GM19468 (cell line): ENCODE results near the gene PEX5.
A peak's percentile ranks its signal among the peaks of the same experiment; 100 is the strongest.

Experiments used
- ATAC-seq: cut with Tn5 transposase; IDR thresholded peaks from one replicate; pipeline ENCODE4 v1.9.1; 2021; ENCODE audit warnings: mild to moderate bottlenecking, moderate library complexity, moderate number of reproducible peaks; ENCODE audit not compliant: unreplicated experiment; ENCODE audit errors: extremely low read depth

Gene PEX5

DNA sequence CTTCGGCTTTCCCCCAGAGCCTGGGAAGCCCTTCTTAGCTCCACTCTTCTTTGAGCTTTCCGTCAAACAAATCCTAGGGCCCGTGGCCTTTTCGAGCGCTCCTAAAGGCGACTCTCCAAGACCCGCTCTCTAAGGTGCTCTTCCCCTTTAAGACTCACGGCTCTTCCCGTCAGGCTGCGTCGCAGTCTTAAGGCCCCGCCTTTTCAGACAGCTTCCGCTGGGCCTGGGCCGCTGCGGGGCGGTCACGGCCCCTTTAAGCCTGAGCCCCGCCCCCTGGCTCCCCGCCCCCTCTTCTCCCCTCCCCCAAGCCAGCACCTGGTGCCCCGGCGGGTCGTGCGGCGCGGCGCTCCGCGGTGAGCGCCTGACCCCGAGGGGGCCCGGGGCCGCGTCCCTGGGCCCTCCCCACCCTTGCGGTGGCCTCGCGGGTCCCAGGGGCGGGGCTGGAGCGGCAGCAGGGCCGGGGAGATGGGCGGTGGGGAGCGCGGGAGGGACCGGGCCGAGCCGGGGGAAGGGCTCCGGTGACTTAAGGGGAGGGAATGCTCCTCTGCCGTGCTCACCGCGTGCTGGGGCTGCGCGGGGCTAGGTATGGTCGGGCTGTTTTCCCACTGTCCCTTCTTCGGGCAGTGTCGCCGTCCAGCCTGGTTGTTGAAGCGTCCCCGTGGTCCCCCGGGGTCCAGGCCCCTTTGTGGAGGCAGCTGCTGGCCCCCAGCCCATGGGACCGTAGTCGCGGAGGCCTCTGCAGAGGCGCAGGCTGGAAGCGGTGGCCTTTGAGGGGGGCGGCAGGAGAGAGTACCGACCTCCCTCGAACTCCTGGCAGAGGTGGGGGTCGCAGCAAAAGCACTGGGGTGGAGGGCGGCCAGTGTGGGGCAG, at the start of gene PEX5:
Gene PEX5 (plus strand): TSS at position 289 of the 870 bp plus-strand sequence. CDS start 692 bp downstream, outside the sequence.
- peak; percentile 95 for ATAC-seq

DNA sequence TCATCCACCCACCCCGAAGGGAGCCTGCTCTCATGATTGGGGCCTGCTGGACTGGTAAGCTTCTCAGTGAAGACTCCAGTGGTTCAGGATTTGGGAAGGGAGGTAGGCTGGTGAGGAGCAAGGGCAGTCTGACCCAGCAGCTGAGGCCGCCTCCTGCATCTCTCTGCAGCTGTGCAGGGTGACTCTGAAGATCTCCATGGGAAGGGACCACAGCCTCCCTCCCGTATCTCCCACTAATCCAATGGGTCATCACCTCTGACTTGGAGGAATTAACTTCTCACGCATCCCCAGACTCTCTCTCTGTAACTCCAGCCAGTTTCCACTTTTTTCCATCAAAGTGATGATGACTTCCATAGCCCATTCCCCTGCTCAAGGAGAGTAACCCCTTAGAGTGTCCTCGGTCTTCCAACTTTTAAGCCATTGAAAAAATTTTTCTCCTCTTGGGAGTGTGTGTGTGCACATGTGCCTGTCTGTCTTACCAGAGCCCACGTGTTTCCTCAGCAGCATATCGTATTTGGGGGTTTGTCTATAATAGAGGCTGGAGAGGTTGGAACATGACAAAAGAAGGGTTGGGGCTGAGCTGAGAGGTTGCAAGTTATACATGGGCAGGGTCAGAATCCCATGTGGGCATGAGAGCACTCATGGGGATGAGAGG, 48.0 kb upstream of the PEX5 start:
- ATAC-seq: no peak

DNA sequence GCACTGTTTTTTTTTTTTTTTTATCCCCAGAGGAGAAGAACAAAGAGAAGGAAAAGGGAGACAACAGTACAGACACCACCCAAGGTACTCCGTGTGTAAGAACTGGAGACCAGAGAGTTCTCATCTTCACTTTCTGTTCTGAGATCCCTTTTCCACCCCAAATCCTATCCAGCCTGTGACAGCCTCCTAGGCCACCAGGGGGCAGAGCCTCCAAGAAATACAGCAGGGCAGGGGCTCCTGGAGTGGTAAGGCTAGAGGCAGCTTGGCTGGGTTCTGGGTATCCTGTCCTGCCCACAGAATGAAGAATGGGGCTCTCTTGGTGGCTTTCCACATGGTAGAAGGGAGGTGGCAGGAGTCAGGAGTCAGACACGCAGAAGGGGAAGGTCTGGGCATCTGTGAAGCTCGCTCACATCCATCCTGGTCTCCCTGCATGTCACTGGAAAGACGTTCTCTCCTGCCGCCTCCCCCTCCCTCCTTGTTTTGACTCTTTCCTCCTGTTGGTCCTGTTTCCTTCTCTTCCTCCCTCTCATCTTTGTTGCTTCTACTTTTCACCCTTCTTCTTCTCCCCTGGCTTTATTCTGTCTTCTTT, 47.3 kb upstream of the PEX5 start:
- no peak for ATAC-seq

DNA sequence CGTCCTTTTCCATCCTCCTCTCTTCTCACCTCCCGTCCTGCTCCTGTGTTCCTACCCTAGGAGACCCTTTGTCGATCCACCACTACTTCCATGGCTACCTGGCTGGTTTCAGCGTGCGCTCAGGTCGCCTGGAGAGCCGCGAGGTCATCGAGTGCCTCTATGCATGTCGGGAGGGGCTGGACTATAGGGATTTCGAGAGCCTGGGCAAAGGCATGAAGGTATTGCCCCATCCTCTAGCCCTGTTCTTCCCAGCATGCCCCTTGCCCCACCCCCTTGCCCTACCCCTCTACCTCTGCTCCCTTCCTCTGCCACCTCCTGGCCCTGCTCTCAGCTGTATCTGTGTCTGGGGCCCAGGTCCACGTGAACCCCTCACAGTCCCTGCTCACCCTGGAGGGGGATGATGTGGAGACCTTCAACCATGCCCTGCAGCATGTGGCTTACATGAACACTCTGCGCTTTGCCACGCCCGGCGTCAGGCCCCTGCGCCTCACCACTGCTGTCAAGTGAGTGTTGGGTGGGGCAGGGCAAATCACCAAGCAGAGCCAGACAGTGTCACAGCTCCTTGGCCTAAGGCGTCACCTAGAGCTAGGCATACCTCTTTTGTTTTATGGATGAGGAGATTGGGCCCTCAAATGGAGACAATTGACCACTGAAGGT, 46.5 kb upstream of the PEX5 start:
- no peak for ATAC-seq

DNA sequence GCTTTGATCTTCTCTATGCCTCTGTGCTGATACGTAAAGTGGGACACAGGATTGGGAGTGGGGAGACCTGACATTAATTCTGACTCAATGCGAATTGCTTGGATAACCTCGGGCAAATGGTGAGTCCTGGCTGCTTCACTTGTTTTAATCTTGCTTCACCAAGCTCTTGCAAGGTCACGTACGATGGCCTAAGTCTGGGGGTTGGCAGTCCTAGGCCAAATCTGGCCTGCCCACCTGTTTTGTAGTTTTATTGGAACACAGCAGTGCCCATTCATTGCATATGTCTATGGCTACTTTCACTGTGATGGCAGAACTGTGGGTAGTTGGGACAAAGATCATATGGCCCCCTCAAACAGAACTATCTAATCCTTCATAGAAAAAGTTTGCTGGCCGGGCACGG, 45.9 kb upstream of the PEX5 start:
- no peak for ATAC-seq

DNA sequence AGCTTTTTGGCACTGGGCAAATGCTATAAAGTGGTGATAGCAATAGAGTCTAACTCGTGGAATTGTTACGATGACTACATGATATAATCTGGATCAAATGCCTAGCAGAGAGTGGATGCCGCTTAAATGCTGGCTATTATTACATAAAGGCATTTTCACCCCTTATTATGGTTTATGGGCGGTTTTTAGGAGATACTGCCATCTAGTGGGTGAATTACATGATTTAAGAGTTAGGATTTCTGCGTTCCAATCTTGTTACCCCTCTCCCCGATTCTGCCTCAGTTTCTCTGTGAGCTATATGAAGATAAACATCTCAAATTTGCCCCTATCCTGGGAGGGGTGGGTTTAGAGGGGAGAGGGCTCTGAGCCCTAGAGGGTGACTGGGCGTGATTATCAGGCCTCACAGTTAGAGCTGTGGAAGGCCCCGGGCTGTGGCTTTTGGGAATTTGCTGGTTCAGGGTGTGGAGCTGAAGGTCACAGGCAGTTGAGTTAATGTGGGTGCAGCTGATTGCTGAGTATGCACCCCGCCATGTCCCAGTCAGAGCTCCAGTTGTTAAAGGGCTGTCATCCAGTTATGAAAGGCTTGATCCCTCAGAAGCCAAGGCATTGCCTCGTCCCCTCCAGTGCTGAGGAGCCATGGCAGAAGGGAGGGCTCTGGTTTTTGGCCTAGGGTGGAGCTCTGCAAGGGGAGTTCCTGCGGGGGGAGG, 44.9 kb upstream of the PEX5 start:
- ATAC-seq: no peak

DNA sequence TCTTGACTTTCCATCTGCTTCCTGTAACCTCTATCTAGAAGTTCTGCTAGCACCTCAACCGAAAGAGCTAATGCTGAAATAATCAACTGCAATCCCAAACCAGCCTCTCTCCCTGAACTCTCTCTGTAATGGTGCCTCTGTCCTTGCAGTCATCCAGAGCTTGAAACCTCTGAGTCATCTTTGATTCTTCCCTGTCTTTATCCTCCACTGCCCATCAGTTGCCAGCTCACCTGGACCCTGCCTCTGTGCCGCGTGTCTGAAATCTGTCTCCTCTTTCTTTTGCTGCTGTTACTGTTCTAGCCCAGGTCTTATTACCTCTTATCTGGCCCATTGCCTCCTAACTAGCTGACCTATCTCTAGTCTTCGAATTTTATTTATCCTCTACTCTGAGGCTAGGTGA, 43.8 kb upstream of the PEX5 start:
- ATAC-seq: no peak

DNA sequence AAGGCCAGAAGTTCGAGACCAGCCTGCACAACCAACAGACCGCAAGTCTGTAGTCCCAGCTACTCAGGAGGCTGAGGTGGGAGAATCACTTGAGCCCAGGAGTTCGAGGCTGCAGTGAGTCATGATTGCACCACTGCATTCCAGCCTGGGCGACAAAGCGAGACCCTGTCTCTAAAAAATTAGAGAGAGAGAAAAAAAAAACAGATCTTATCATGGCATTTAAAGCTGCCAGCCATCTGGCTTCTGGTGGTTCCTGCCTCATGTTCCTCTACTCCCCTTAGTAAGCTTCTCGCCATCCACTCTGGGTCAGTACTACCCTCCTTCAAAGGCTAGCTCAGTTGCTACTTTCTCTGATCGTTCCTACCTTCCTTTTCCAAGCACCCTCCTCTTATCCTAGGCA, 43.3 kb upstream of the PEX5 start:
- no peak for ATAC-seq

DNA sequence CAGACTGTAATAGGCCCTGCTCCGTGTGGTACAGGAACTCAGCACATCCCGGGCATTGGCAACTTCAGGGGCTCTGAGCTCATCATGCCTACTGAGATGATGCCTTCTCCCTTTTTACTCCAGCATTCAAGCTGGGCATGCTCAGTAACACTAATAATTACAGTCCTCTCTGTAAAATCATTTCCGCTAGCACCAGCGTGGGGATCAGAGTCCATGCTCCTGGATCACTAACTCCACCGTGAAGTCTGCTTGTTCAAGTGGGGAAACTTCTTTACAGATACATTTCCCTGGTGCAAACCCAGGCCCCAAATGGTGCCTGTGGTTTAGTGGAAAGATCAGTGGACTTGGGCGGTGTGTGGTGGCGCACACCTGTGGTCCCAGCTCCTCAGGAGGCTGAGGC, 42.6 kb upstream of the PEX5 start:
- no peak for ATAC-seq

DNA sequence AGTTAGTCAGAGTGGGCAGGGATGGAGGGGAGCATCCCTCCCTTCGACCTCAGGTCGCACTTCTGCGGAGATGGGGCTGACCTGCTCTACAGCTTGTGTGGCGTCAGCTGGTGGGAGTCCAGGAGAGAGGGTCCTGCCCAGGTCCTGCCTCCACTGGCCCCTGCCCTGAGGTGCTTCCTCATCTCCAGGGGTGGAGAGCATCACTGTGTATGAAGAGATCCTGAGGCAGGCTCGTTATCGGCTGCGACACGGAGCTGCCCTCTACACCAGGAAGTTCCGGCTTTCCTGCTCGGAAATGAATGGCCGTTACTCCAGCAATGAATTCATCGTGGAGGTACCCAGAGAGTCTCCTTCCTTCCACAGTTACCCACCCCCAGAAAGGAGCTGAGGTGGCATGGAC, 39.1 kb upstream of the PEX5 start:
- ATAC-seq: no peak

DNA sequence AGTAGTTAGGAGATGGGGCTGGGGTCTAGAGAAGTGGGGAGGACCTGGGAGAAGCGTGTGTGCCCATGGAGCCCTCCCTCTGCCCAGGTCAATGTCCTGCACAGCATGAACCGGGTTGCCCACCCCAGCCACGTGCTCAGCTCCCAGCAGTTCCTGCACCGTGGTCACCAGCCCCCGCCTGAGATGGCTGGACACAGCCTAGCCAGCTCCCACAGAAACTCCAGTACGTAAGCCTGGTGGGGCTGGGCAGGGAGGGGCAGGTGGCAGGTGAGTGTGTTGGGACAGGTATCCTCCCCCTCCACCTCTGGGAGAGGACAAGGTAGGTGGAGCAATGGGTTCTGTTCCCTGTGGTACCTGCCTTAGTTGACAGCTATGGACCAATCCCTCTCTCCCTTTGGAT, 38.6 kb upstream of the PEX5 start:
- ATAC-seq: no peak

DNA sequence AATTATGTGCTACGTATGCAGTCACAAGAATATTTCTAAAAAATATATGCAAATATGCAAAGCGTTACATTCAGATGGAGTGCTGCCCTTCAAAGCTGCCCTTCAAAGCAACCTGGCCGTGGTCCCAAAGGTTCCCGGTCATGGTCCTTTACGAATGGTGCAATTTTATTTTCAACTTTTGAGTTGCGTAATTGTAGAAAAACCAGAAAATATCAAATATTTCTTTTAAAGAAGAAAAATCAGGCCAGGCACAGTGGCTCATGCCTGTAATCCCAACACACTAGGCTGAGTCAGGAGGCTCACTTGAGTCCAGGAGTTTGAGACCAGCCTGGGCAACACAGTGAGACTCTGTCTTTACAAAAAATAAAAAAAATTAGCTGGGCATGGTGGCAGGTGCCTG, 38.0 kb upstream of the PEX5 start:
- no peak for ATAC-seq

DNA sequence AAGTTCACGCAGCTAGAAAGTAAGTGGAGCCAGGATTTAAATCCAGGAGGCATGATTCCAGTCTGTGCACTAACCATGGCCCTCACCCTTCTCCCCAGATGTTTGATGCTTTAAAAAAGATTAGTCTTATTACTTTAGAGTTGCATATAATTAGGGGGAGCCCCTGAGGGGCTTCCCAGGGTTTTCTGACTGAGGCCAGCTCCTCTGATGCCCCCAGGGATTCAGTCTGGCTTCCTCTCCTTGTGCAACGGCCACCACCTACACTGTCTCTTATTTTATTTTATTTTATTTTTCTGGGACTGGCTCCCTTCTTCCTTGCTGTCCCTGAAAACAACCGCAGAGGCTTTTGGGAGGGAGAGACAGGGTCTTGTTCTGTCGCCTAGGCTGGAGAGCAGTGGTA, 36.7 kb upstream of the PEX5 start:
- no peak for ATAC-seq

DNA sequence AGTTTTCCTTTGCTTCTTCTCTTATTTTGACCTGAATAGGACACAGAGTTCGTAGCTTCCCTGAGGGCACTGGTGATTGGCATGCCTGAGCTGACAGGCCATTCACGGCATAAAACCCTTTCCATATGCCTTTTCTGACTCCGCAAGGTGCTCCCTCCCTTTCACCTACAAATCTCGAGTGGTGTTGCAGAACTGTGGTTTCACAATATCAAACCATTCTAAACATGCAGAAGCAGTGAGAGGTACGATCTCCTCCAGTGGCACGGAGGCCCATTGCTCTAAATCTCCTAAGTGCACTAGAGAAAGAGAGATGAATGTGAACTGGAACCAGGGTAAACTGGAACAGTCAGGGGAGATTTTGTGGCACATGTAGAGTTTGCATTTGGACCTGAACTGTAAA, 35.4 kb upstream of the PEX5 start:
- no peak for ATAC-seq

DNA sequence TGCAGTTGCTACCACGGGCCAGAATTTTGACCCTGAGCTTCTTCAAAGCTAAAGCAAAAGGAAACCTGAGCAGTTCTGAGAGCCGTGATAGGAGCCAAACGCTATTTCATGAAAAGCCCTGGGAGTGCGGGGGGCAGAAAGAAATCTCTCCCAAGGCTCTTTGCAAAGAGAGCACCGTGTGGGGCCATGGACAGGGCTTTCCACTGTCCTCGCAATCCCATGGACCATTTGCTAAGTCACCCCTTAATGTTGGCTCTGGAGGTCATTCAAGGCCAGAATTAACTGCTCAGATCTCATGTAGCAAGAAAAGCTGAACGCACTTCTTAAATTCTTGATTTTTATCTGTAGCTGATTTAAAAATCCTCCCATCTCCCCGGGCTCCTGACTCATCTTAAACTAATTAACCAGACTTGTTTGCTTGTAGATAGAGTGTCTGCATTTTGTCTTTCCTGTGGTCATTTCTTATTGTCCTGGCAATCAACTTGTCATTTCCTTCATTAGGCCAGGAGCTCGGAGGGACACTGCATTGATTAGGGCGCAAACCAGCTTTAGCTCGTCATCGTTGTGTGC, 34.5 kb upstream of the PEX5 start:
- ATAC-seq: no peak

DNA sequence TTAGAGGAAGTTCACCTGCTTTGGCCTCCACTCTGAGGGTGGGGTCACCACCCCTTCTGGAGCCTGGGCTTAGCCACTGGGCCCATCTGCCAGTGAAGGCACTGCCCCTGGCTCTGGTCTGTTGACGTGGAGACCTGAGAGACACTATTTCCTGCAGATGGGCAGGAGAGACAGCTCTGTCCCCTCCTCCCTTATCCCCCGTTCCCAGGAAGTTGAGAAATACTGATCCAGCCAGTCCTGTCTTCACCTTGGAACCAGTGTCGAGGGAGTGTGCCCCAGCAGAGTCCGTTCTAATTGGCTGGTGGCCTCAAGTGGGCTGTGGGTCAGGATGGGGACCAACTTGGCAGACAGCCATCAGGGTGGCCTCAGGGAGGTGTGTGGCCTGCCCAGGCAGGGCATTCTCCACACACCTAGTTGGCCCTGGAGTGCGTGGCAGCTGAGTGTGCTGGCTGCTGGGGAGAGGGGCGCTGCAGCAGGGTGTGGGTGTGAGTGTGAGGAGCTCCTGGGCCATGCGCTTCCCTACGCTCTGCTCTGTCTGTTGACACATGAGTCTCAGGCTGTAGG, 33.9 kb upstream of the PEX5 start:
- no peak for ATAC-seq

DNA sequence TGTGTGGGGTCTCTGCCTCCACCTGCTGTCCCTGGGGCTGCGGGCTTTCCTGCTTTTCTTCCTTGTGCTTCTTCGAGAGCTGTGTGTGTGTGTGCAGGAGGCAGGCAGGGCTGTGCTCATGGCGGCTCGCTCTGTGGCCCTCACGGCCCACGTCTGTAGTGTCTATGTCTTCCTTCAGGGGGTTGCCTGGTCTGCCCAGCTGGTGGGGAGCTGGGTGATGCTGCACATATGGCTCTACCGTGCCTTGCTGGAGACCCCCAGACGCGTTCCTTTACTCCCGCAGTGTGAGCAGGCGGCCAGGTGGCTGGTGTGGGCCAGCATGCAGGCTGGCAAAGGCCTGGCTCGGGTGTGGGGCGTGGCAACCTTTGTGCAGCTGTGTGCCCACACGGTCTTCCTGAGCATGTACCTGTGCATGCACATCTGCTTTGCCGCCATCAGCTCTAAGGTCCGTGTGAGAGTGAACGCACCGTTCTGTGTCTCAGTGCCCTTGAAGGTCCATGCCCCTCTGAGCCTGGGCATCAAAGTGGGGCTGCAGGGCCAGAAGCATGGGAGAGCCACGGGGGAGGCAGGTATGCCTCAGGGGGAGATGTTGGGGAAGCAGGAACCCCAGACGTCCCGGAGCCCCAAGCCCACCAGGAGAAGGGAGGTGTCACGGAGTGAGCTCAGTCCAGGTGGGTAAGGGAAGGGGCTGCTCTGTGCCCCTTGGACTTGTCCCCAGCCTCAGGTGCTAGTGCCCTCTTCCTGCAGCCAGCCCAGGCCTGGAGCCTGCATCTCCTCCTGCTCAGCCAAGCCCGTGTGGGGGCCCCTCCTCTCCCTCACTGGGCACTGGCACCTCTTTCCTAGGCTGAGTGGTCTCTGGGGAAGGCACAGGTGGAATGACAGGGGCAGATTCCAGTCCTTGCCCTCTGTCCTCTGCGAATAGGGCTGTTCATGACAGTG, 33.0 kb upstream of the PEX5 start:
- no peak for ATAC-seq

DNA sequence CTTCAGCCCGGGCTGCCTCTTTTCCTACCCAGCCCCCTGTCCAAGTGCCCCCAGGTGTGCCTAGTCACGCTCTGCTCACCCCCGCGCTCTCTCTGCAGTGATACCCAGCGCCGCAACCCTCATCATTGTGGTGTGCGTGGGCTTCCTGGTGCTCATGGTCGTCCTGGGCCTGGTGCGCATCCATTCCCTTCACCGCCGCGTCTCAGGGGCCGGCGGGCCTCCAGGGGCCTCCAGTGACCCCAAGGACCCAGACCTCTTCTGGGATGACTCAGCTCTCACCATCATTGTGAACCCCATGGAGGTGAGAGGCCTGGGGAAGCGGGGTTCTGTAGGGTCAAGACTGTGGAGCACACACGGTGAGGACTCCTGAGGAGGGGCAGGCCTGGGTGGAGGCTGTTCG, 32.1 kb upstream of the PEX5 start:
- no peak for ATAC-seq
